GM12878 (cell line): ENCODE data around the gene DSC3.
"Not testable (repeated sequence)": the region's sequence is repeated elsewhere in the genome, so short reads cannot be mapped to it uniquely, and the experiment has no call there.

Experiments
- ATF2 ChIP-seq: IDR thresholded peaks from 2 replicates; pipeline ENCODE4 v1.6.1; 2012; ENCODE audit warnings: low read length, inconsistent platforms
- BACH1 ChIP-seq: fragments of 450-650 bp; IDR thresholded peaks from 2 replicates; pipeline ENCODE4 v1.6.1; 2017; ENCODE audit warnings: mild to moderate bottlenecking, borderline replicate concordance
- BCL3 ChIP-seq: IDR thresholded peaks from 2 replicates; pipeline ENCODE4 v1.6.1; 2011; ENCODE audit warnings: borderline replicate concordance, low read depth, mild to moderate bottlenecking, moderate library complexity, low read length; ENCODE audit not compliant: insufficient read depth, poor library complexity, severe bottlenecking
- CHD1 ChIP-seq: IDR thresholded peaks from 2 replicates; pipeline ENCODE4 v1.6.1; 2012; ENCODE audit warnings: low read depth, low read length, improper control_type of control experiment
- CHD2 ChIP-seq: IDR thresholded peaks from 2 replicates; pipeline ENCODE4 v1.6.1; 2011; ENCODE audit warnings: low read depth, low read length, improper control_type of control experiment, borderline replicate concordance
- CTCF ChIP-seq, 3 experiments: IDR thresholded peaks in 2 of 3; conservative IDR thresholded peaks in 1 of 3; 2 replicates each; pipeline ENCODE4 v1.5.1; 2011; ENCODE audit warnings: low read depth in 3 of 3, low read length in 3 of 3, mild to moderate bottlenecking in 3 of 3, control low read depth in 2 of 3, moderate library complexity in 2 of 3, inconsistent platforms in 1 of 3, mixed read lengths in 1 of 3; ENCODE audit not compliant: control insufficient read depth in 2 of 3, insufficient read depth in 1 of 3; ENCODE audit errors: extremely low read depth in 1 of 3
- EZH2 ChIP-seq: IDR thresholded peaks from 2 replicates; pipeline ENCODE4 v1.6.1; 2012; ENCODE audit warnings: low read depth, mild to moderate bottlenecking, control low read depth, inconsistent platforms, low read length, borderline replicate concordance; ENCODE audit not compliant: control insufficient read depth
- JUND ChIP-seq: IDR thresholded peaks from 2 replicates; pipeline ENCODE4 v1.6.1; 2012; ENCODE audit warnings: low read depth, mild to moderate bottlenecking, low read length, improper control_type of control experiment, moderate library complexity
- RAD51 ChIP-seq: fragments of 450-650 bp; IDR thresholded peaks from 2 replicates; pipeline ENCODE4 v1.6.1; 2016; ENCODE audit warnings: moderate library complexity, mild to moderate bottlenecking, inconsistent platforms
- SIN3A ChIP-seq: IDR thresholded peaks from 2 replicates; pipeline ENCODE4 v1.6.1; 2012; ENCODE audit warnings: low read depth, low read length, improper control_type of control experiment
- SMC3 ChIP-seq: IDR thresholded peaks from 2 replicates; pipeline ENCODE4 v1.6.1; 2011; ENCODE audit warnings: low read length, improper control_type of control experiment, borderline replicate concordance
- SPI1 ChIP-seq: IDR thresholded peaks from 2 replicates; pipeline ENCODE4 v1.6.1; 2011; ENCODE audit warnings: low read depth, mild to moderate bottlenecking, low read length, moderate library complexity, borderline replicate concordance; ENCODE audit not compliant: insufficient read depth
- SREBF2 ChIP-seq: IDR thresholded peaks from 2 replicates; pipeline ENCODE4 v1.6.1; 2012; ENCODE audit warnings: mild to moderate bottlenecking, low read length

- TF ChIP-seq CTCF (IDR thresholded peaks at IDR 0.05 in 2 of 3, conservative IDR thresholded peaks at IDR 0.05 in 1 of 3; ENCODE audit: control insufficient read depth in 2 of 3, extremely low read depth in 1 of 3, insufficient read depth in 1 of 3, low read depth in 3 of 3, low read length in 3 of 3); SPI1; BACH1; BCL3; EZH2; RAD51; SMC3; JUND; ATF2; CHD2; SREBF2; CHD1; SIN3A: not testable (repeated sequence)
These were observed 64.5 kb downstream of the DSC3 start for GRCh38 chr18:30978091-30978490.
